K562 (cell line): Measurements from ENCODE around the gene SIRT7. TPM values are rescaled to one million over a fixed set of nuclear protein-coding genes. Genes with fewer than 3 reads are reported as not detected.
A peak's percentile ranks its signal among the peaks of the same experiment; 100 is the strongest.
"Not testable (repeated sequence)": the region's sequence is repeated elsewhere in the genome, so short reads cannot be mapped to it uniquely, and the experiment has no call there.

ENCODE experiments used
- ATAC-seq: fragments of 200-7000 bp; cut with Tn5 transposase; 3 replicates; pipeline ENCODE4 v1.9.1; 2020; ENCODE audit warnings: moderate library complexity
- BruUV-seq: library from RNA; stranded (reverse); fragments of 400-500 nt; replicated peaks from 2 replicates; lab custom pipeline; 2021; lab: Mats Ljungman, UMichigan
- CTCF ChIA-PET: fragments of 300-600 bp; formaldehyde crosslinking; extraction: SDS; loops from one replicate; lab custom pipeline; 2021; ENCODE audit warnings: low intra/inter-chr PET ratio; lab: Yijun Ruan, JAX
- POLR2A ChIA-PET: fragments of 300-600, 350-650 bp; sonication (Branson Sonifier 250); formaldehyde crosslinking; extraction: SDS; loops from one replicate; lab custom pipeline; 2021; ENCODE audit warnings: antibody characterized with exemption, inconsistent platforms; lab: Yijun Ruan, JAX
- DNase-seq, 4 experiments: peaks; one replicate each; pipeline versions ENCODE4 v3.0.0 to v3.0.0-alpha.2; 2011 to 2018; ENCODE audit warnings: low spot score in 3 of 4, mixed read lengths in 3 of 4; ENCODE audit errors: extremely low read depth in 1 of 4
- FAIRE-seq: peaks from 2 replicates; lab custom pipeline; 2011; peaks lifted over from hg19 to GRCh38; lab: Jason Lieb, UNC
- H2AFZ ChIP-seq: 2 replicates; pipeline ENCODE4 v1.6.0; 2011; ENCODE audit warnings: low read depth, low read length, control low read depth, inconsistent platforms
- H3K27ac ChIP-seq: fragments of 200-600 bp; 3 replicates; pipeline ENCODE4 v1.8.0; 2011; ENCODE audit warnings: low read depth, mild to moderate bottlenecking, control low read depth, inconsistent platforms, low read length, moderate library complexity, mixed read lengths; ENCODE audit errors: extremely low read depth
- H3K27me3 ChIP-seq, 2 experiments: fragments of 300-600 bp in 1 of 2; 2 replicates in 1 of 2; 3 replicates in 1 of 2; pipeline versions ENCODE4 v1.6.0 to v1.8.0; 2011; ENCODE audit warnings: inconsistent platforms in 2 of 2, low read length in 2 of 2, mild to moderate bottlenecking in 1 of 2, mixed read lengths in 1 of 2, moderate library complexity in 1 of 2; ENCODE audit not compliant: control insufficient read depth in 2 of 2, insufficient read depth in 2 of 2
- H3K36me3 ChIP-seq: fragments of 300-600 bp; 3 replicates; pipeline ENCODE4 v1.8.0; 2011; ENCODE audit warnings: mild to moderate bottlenecking, low read length, inconsistent platforms; ENCODE audit not compliant: control insufficient read depth, insufficient read depth
- H3K4me1 ChIP-seq, 2 experiments: fragments of 200-600 bp in 1 of 2; replicated peaks in 1 of 2; 2 replicates in 1 of 2; 3 replicates in 1 of 2; pipeline versions ENCODE4 v1.5.1 to v1.8.0; 2011; ENCODE audit warnings: inconsistent platforms in 2 of 2, low read length in 2 of 2, mild to moderate bottlenecking in 1 of 2, mixed read lengths in 1 of 2, moderate library complexity in 1 of 2; ENCODE audit not compliant: control insufficient read depth in 2 of 2, insufficient read depth in 2 of 2
- H3K4me2 ChIP-seq: 2 replicates; pipeline ENCODE4 v1.6.1; 2011; ENCODE audit warnings: low read length, control low read depth, inconsistent platforms, mixed read lengths; ENCODE audit not compliant: insufficient read depth
- H3K4me3 ChIP-seq: fragments of 200-600 bp; sonication (generic), shearing (Covaris generic); 2 replicates; pipeline ENCODE4 v1.5.1; 2016; ENCODE audit warnings: control low read depth, inconsistent platforms
- H3K79me2 ChIP-seq: fragments of 200-600 bp; 3 replicates; pipeline ENCODE4 v1.8.0; 2011; ENCODE audit warnings: low read length, inconsistent platforms; ENCODE audit not compliant: control insufficient read depth, insufficient read depth
- H3K9ac ChIP-seq, 2 experiments: 2 replicates each; pipeline versions ENCODE4 v1.6.0 to v1.6.1; 2011; ENCODE audit warnings: low read depth in 2 of 2, low read length in 2 of 2, control low read depth in 1 of 2, inconsistent platforms in 1 of 2, mild to moderate bottlenecking in 1 of 2, mixed read lengths in 1 of 2; ENCODE audit not compliant: insufficient read depth in 1 of 2
- H3K9me1 ChIP-seq: one replicate; pipeline ENCODE4 v1.6.0; 2011; ENCODE audit warnings: inconsistent platforms, mild to moderate bottlenecking, low read length, moderate library complexity; ENCODE audit not compliant: control insufficient read depth, insufficient read depth
- H3K9me3 ChIP-seq: replicated peaks from 2 replicates; pipeline ENCODE4 v1.5.1; 2011; ENCODE audit warnings: low read depth, low read length, inconsistent platforms; ENCODE audit not compliant: control insufficient read depth, insufficient read depth
- H4K20me1 ChIP-seq: replicated peaks from 2 replicates; pipeline ENCODE4 v1.6.1; 2011; ENCODE audit warnings: low read length, inconsistent platforms, mixed read lengths; ENCODE audit not compliant: control insufficient read depth, insufficient read depth
- ARID2 ChIP-seq: fragments of 450-650 bp; IDR thresholded peaks from 2 replicates; pipeline ENCODE4 v1.6.1; 2017; ENCODE audit warnings: antibody characterized with exemption, mild to moderate bottlenecking
- BCOR ChIP-seq: fragments of 450-650 bp; IDR thresholded peaks from 2 replicates; pipeline ENCODE4 v1.6.1; 2016
- CC2D1A ChIP-seq: fragments of 450-650 bp; IDR thresholded peaks from 2 replicates; pipeline ENCODE4 v1.6.1; 2017; ENCODE audit warnings: mild to moderate bottlenecking
- CXXC5 ChIP-seq: fragments of 250-450 bp; sonication (Bioruptor Pico); IDR thresholded peaks from 2 replicates; pipeline ENCODE4 v1.8.0; 2022; ENCODE audit warnings: inconsistent platforms, mild to moderate bottlenecking, moderate library complexity
- HDAC1 ChIP-seq, 2 experiments: fragments of 450-650 bp; IDR thresholded peaks; 2 replicates each; pipeline ENCODE4 v1.6.1; 2016 to 2017; ENCODE audit warnings: inconsistent platforms in 1 of 2, mild to moderate bottlenecking in 1 of 2, moderate library complexity in 1 of 2
- KDM1A ChIP-seq, 2 experiments: fragments of 450-650 bp; IDR thresholded peaks; 2 replicates each; pipeline ENCODE4 v1.6.1; 2016; ENCODE audit warnings: mild to moderate bottlenecking in 2 of 2
- RAD21 ChIP-seq, 2 experiments: fragments of 250-450 bp in 1 of 2; fragments of 450-650 bp in 1 of 2; sonication (Bioruptor Pico) in 1 of 2; formaldehyde crosslinking in 1 of 2; IDR thresholded peaks in 1 of 2; conservative IDR thresholded peaks in 1 of 2; 2 replicates each; pipeline versions ENCODE4 v1.4.0 to v1.8.0; 2020 to 2022; ENCODE audit warnings: mild to moderate bottlenecking in 2 of 2, moderate library complexity in 1 of 2
- SMARCA5 ChIP-seq: fragments of 450-650 bp; IDR thresholded peaks from 2 replicates; pipeline ENCODE4 v1.6.1; 2016
- STAG1 ChIP-seq: sonication (generic); formaldehyde crosslinking; IDR thresholded peaks from 2 replicates; pipeline ENCODE4 v1.5.0; 2020; ENCODE audit warnings: missing genetic modification reagents, borderline replicate concordance
- WGBS: fragments of 100-300 bp; shearing (Covaris generic); methylation state at CpG from one replicate; pipeline ENCODE4 v1.1.6; 2016; ENCODE audit warnings: low coverage, mixed read lengths; ENCODE audit not compliant: insufficient coverage; ENCODE audit errors: missing lambda C conversion rate; 5-methylcytosine and 5-hydroxymethylcytosine counted together
- in situ Hi-C: fragments of 300-500 bp; cut with MboI; formaldehyde crosslinking; loops from 4 replicates; pipeline ENCODE4 v1.15.0; 2018; ENCODE audit warnings: inconsistent platforms, mixed read lengths
- intact Hi-C: fragments of 100-400 bp; cut with micrococcal nuclease; formaldehyde crosslinking; loops from 2 replicates; pipeline ENCODE4 v1.14.2; 2022
- polyA plus RNA-seq, 8 experiments: library from polyadenylated mRNA; depleted of rRNA in 4 of 8; stranded (reverse) in 5 of 8; unstranded in 3 of 8; fragments of >200 nt; fragmentation: Nextera tagmentation in 2 of 8; fragmentation: Illumina TruSeq in 1 of 8; extraction: Ambion mirVana in 2 of 8; extraction: Trizol in 1 of 8; gene quantifications; 2 replicates each; pipeline versions ENCODE4 v1.2.1 to v1.2.3, GENCODE V29; 2011 to 2014; ENCODE audit warnings: inconsistent platforms in 1 of 8, missing spikeins in 1 of 8
- total RNA-seq, 7 experiments: library from RNA; depleted of rRNA in 6 of 7; stranded (reverse); fragments of >200 nt in 6 of 7; fragmentation: Illumina TruSeq in 2 of 7; extraction: Trizol in 2 of 7; gene quantifications; 2 replicates each; pipeline versions ENCODE4 v1.2.1 to v1.2.3, GENCODE V29; 2011 to 2021; ENCODE audit warnings: low replicate concordance in 1 of 7
- TF ChIP-seq, protein P1 (sequence below), 3 experiments: IDR thresholded peaks in 2 of 3; conservative IDR thresholded peaks in 1 of 3; 2 replicates each; pipeline ENCODE4 v1.5.1; 2011 to 2012; ENCODE audit warnings: low read length in 3 of 3, mild to moderate bottlenecking in 3 of 3, control low read depth in 2 of 3, improper control_type of control experiment in 1 of 3, inconsistent platforms in 1 of 3, low read depth in 1 of 3, mixed read lengths in 1 of 3, moderate library complexity in 1 of 3; ENCODE audit not compliant: insufficient read depth in 2 of 3
- TF ChIP-seq, protein P2 (sequence below), 2 experiments: fragments of 450-650 bp; formaldehyde crosslinking in 1 of 2; IDR thresholded peaks; 2 replicates each; pipeline versions ENCODE4 v1.4.0 to v1.6.1; 2014 to 2020; ENCODE audit warnings: mild to moderate bottlenecking in 2 of 2, borderline replicate concordance in 1 of 2, low read depth in 1 of 2

The SIRT7 gene
- total and polyA plus RNA-seq, 9 of the 15 experiments (the other 6 are each of a cell fraction or from before 2014, with no cell fraction given), result 1.6 to 54.8 (median 20.3) TPM

GRCh38 chr17:81953443-81953842 lies 35.5 kb upstream of the SIRT7 start:
- H3K79me2 ChIP-seq, H3K4me3 ChIP-seq, H3K4me2 ChIP-seq, H3K9ac ChIP-seq, BruUV-seq, in situ Hi-C loops, H3K27me3 ChIP-seq, H3K9me1 ChIP-seq, H3K9me3 ChIP-seq, DNase-seq, H4K20me1 ChIP-seq, H3K27ac ChIP-seq, H2AFZ ChIP-seq: not testable (repeated sequence)
- peaks cover under 1 to 45% of the 10 kb centered on the region in 2 experiments; a peak in 4 of 5 replicates for H3K4me1 ChIP-seq
- ATAC-seq, result peak; percentile 67
- 31% methylated on average over 5 of the region's 5 CpGs for WGBS
- intact Hi-C loops, result loop anchor here (10.0 kb wide), 1 partner anchor 201 kb away; no protein-coding TSS in a partner anchor
- FAIRE-seq, result peak; percentile 74
- ChIA-PET CTCF (interaction anchor here (0.7 to 0.9 kb wide), 3 partner anchors 43 to 220 kb away, joined by 3 to 4 read pairs (median 3); no protein-coding TSS in a partner anchor), POLR2A (interaction anchor here (0.7 to 1.1 kb wide), 5 partner anchors 9 to 36 kb away, joined by 3 to 6 read pairs (median 3); no protein-coding TSS in a partner anchor)
- peaks cover 19% of the 10 kb centered on the region; the same call in 2 of the 3 replicates for H3K36me3 ChIP-seq
- TF ChIP-seq BCOR (peak; percentile 71), CC2D1A (peak; percentile 78), KDM1A (IDR thresholded peaks at IDR 0.05) (0 out of 4 replicates have a peak, but pooled peaks of 1 of the 2 experiments have one; percentile 33), HDAC1 (IDR thresholded peaks at IDR 0.05) (peak in 1 of 2 experiments; percentile 33; a peak in 1 of 4 replicates), CXXC5 (0 out of 2 replicates have a peak, but pooled peaks have one; percentile 20), ARID2 (peak; percentile 71; the same call in 1 of the 2 replicates), STAG1 (CRISPR knock-in tag) (peak; percentile 43; the same call in 1 of the 2 replicates), RAD21 (CRISPR knock-in tag; conservative IDR thresholded peaks at IDR 0.05 in 1 of 2, IDR thresholded peaks at IDR 0.05 in 1 of 2) (peak; percentile 6 to 57; a peak in 2 of 4 replicates), SMARCA5 (0 out of 2 replicates have a peak, but pooled peaks have one; percentile 46)
- TF ChIP-seq, protein P1, sequence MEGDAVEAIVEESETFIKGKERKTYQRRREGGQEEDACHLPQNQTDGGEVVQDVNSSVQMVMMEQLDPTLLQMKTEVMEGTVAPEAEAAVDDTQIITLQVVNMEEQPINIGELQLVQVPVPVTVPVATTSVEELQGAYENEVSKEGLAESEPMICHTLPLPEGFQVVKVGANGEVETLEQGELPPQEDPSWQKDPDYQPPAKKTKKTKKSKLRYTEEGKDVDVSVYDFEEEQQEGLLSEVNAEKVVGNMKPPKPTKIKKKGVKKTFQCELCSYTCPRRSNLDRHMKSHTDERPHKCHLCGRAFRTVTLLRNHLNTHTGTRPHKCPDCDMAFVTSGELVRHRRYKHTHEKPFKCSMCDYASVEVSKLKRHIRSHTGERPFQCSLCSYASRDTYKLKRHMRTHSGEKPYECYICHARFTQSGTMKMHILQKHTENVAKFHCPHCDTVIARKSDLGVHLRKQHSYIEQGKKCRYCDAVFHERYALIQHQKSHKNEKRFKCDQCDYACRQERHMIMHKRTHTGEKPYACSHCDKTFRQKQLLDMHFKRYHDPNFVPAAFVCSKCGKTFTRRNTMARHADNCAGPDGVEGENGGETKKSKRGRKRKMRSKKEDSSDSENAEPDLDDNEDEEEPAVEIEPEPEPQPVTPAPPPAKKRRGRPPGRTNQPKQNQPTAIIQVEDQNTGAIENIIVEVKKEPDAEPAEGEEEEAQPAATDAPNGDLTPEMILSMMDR (IDR thresholded peaks at IDR 0.05 in 2 of 3, conservative IDR thresholded peaks at IDR 0.05 in 1 of 3; ENCODE audit: insufficient read depth in 2 of 3, low read depth in 1 of 3, low read length in 3 of 3), result peak; percentile 14 to 35 (median 19); a peak in 2 of 6 replicates
- TF ChIP-seq, protein P2, sequence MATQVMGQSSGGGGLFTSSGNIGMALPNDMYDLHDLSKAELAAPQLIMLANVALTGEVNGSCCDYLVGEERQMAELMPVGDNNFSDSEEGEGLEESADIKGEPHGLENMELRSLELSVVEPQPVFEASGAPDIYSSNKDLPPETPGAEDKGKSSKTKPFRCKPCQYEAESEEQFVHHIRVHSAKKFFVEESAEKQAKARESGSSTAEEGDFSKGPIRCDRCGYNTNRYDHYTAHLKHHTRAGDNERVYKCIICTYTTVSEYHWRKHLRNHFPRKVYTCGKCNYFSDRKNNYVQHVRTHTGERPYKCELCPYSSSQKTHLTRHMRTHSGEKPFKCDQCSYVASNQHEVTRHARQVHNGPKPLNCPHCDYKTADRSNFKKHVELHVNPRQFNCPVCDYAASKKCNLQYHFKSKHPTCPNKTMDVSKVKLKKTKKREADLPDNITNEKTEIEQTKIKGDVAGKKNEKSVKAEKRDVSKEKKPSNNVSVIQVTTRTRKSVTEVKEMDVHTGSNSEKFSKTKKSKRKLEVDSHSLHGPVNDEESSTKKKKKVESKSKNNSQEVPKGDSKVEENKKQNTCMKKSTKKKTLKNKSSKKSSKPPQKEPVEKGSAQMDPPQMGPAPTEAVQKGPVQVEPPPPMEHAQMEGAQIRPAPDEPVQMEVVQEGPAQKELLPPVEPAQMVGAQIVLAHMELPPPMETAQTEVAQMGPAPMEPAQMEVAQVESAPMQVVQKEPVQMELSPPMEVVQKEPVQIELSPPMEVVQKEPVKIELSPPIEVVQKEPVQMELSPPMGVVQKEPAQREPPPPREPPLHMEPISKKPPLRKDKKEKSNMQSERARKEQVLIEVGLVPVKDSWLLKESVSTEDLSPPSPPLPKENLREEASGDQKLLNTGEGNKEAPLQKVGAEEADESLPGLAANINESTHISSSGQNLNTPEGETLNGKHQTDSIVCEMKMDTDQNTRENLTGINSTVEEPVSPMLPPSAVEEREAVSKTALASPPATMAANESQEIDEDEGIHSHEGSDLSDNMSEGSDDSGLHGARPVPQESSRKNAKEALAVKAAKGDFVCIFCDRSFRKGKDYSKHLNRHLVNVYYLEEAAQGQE (IDR thresholded peaks at IDR 0.05; ENCODE audit: borderline replicate concordance), result peak; percentile 63; the same call in 1 of the 2 replicates
- TF ChIP-seq, protein P2 (CRISPR knock-in tag; IDR thresholded peaks at IDR 0.05; ENCODE audit: low read depth), result not testable (repeated sequence)
